Lung (tissue), 12 donors: Measurements from ENCODE around the gene ODC1. TPM values are rescaled to one million over a fixed set of nuclear protein-coding genes. Genes with fewer than 3 reads are reported as not detected.
A peak's percentile ranks its signal among the peaks of the same experiment; 100 is the strongest.
"Not testable (repeated sequence)": the region's sequence is repeated elsewhere in the genome, so short reads cannot be mapped to it uniquely, and the experiment has no call there.

ENCODE experiments used
- ATAC-seq: fragments of 200-7000 bp; cut with Tn5 transposase; one replicate; pipeline ENCODE4 v1.9.1; 2020; ENCODE audit warnings: moderate number of reproducible peaks; ENCODE audit not compliant: insufficient read depth, low FRiP score
- DNase-seq, 3 donors: peaks; one replicate each; pipeline ENCODE4 v3.0.0-alpha.2; 2013 to 2017
- H3K27ac ChIP-seq, 2 donors: one replicate each; pipeline ENCODE4 v1.5.1; 2013; ENCODE audit warnings: mild to moderate bottlenecking in 2 of 2, moderate library complexity in 2 of 2, control low read depth in 1 of 2, inconsistent platforms in 1 of 2, low read depth in 1 of 2, low read length in 1 of 2
- H3K27me3 ChIP-seq, 3 donors: one replicate each; pipeline ENCODE4 v1.5.1; 2013; ENCODE audit warnings: low read length in 2 of 3; ENCODE audit not compliant: control insufficient read depth in 3 of 3, insufficient read depth in 3 of 3
- H3K36me3 ChIP-seq, 4 donors: one replicate each; pipeline ENCODE4 v1.5.1; 2013; ENCODE audit warnings: low read length in 4 of 4, mild to moderate bottlenecking in 1 of 4, moderate library complexity in 1 of 4; ENCODE audit not compliant: control insufficient read depth in 4 of 4, insufficient read depth in 4 of 4
- H3K4me1 ChIP-seq, 5 donors: one replicate each; pipeline ENCODE4 v1.5.1; 2013; ENCODE audit warnings: low read length in 5 of 5, mild to moderate bottlenecking in 2 of 5, moderate library complexity in 1 of 5; ENCODE audit not compliant: control insufficient read depth in 5 of 5, insufficient read depth in 5 of 5
- H3K4me3 ChIP-seq: one replicate; pipeline ENCODE4 v1.5.1; 2013; ENCODE audit warnings: mild to moderate bottlenecking, control low read depth, moderate library complexity
- H3K9ac ChIP-seq, 2 donors: one replicate each; pipeline ENCODE4 v1.5.1; 2013; ENCODE audit warnings: low read length in 2 of 2, control low read depth in 1 of 2; ENCODE audit not compliant: insufficient read depth in 1 of 2
- H3K9me3 ChIP-seq, 4 donors: one replicate each; pipeline ENCODE4 v1.5.1; 2013; ENCODE audit warnings: low read length in 3 of 4, mild to moderate bottlenecking in 1 of 4, moderate library complexity in 1 of 4; ENCODE audit not compliant: control insufficient read depth in 4 of 4, insufficient read depth in 3 of 4
- CTCF ChIP-seq: IDR thresholded peaks from 2 replicates; pipeline ENCODE4 v1.5.1; 2012; ENCODE audit warnings: mild to moderate bottlenecking; ENCODE audit errors: control extremely low read depth, extremely low read depth
- WGBS, 2 donors: extraction: QIAGEN DNeasy Blood & Tissue Kit; methylation state at CpG; one replicate each; pipeline ENCODE4 v1.1.7; 2013; 5-methylcytosine and 5-hydroxymethylcytosine counted together
- polyA plus RNA-seq, 2 donors: library from polyadenylated mRNA; stranded (reverse); fragments of 200-250 nt; gene quantifications; one replicate each; pipeline ENCODE4 v1.2.1, GENCODE V29; 2013
- total RNA-seq, 2 donors: library from RNA; depleted of rRNA in 1 of 2; stranded (reverse); fragments of >200 nt in 1 of 2; gene quantifications; one replicate each; pipeline ENCODE4 v1.2.1, GENCODE V29; 2014 to 2021
- donor health status: control.
- donor health status: control.
- donor health status: Bipolar disorder and iron deficiency.
- donor health status: healthy.
- donor health status: DM: yes; HTN: yes; CAD: no.

ODC1 gene
- total and polyA plus RNA-seq, 4 donors = 32.5 to 115 (median 75.4) TPM

GRCh38 chr2:10493075-10493633 is 45.0 kb upstream of the ODC1 start:
- Histone ChIP-seq H3K27me3 (no peaks in the 10 kb centered on the region), H3K9me3 (no peaks in the 10 kb centered on the region), H3K36me3 (no peaks in the 10 kb centered on the region), H3K4me1 (peaks cover 0 to 2% (median 0%) of the 10 kb centered on the region in 5 donors), H3K9ac (no peak overlapping the region), H3K27ac (no peak overlapping the region), H3K4me3 (no peak overlapping the region)
- peak; percentile 7 for ATAC-seq
- no peak for TF ChIP-seq CTCF
- WGBS, 2 donors = 84 to 88% methylated on average over 5 of the region's 5 CpGs
- DNase-seq = no peak

- Histone ChIP-seq H3K27ac (no peak overlapping the region), H3K9ac (no peak overlapping the region), H3K4me1 (no peaks in the 10 kb centered on the region), H3K9me3 (no peaks in the 10 kb centered on the region), H3K27me3 (no peaks in the 10 kb centered on the region), H3K36me3 (no peaks in the 10 kb centered on the region), H3K4me3 (no peak overlapping the region)
- WGBS, 2 donors = 74 to 90% methylated on average over 8 of the region's 8 CpGs
- ATAC-seq (no peak), DNase-seq (peak in 1 of 3 donors; percentile 35)
- no peak for TF ChIP-seq CTCF
Observed at GRCh38 chr2:10490806-10491291, 42.7 kb upstream of the ODC1 start.

GRCh38 chr2:10489842-10490555 is 41.9 kb upstream of the ODC1 start:
- TF ChIP-seq CTCF = no peak
- Histone ChIP-seq H3K4me1 (no peaks in the 10 kb centered on the region), H3K27ac (no peak overlapping the region), H3K4me3 (no peak overlapping the region), H3K36me3 (no peaks in the 10 kb centered on the region), H3K9me3 (no peaks in the 10 kb centered on the region), H3K9ac (no peak overlapping the region), H3K27me3 (peaks cover 0 to 2% (median 0%) of the 10 kb centered on the region in 3 donors)
- ATAC-seq (no peak), DNase-seq (no peak)
- 88 to 93% methylated on average over 13 of the region's 13 CpGs for WGBS, 2 donors

GRCh38 chr2:10488142-10488541 is 40.0 kb upstream of the ODC1 start:
- not testable (repeated sequence) for H3K27ac ChIP-seq, ATAC-seq, H3K36me3 ChIP-seq, H3K4me3 ChIP-seq, H3K4me1 ChIP-seq, DNase-seq, H3K27me3 ChIP-seq, H3K9me3 ChIP-seq, H3K9ac ChIP-seq
- 80 to 85% methylated on average over 8 of the region's 8 CpGs for WGBS, 2 donors

GRCh38 chr2:10487741-10488104 is 39.6 kb upstream of the ODC1 start:
- H3K27me3 ChIP-seq, H3K9ac ChIP-seq, H3K27ac ChIP-seq, H3K36me3 ChIP-seq, H3K4me3 ChIP-seq, H3K9me3 ChIP-seq, DNase-seq, H3K4me1 ChIP-seq, ATAC-seq: not testable (repeated sequence)
- 77 to 84% methylated on average over 4 to 5 of the region's 5 CpGs for WGBS, 2 donors
